A172 (cell line): Measurements from ENCODE around the gene PLOD3. TPM values are rescaled to one million over a fixed set of nuclear protein-coding genes. Genes with fewer than 3 reads are reported as not detected.
A peak's percentile ranks its signal among the peaks of the same experiment; 100 is the strongest.
"Not testable (repeated sequence)": the region's sequence is repeated elsewhere in the genome, so short reads cannot be mapped to it uniquely, and the experiment has no call there.

Experiments
- DNase-seq: peaks from one replicate; pipeline ENCODE4 v3.0.0-alpha.2; 2015; ENCODE audit warnings: low spot score
- total RNA-seq: library from RNA; depleted of rRNA; stranded (reverse); fragments of >200 nt; shearing (Covaris generic); gene quantifications from 2 replicates; pipeline ENCODE4 v1.2.3, GENCODE V29; 2014; rRNA removed

The PLOD3 gene
- total RNA-seq, result 93.9 and 105 TPM in 2 replicates

DNA sequence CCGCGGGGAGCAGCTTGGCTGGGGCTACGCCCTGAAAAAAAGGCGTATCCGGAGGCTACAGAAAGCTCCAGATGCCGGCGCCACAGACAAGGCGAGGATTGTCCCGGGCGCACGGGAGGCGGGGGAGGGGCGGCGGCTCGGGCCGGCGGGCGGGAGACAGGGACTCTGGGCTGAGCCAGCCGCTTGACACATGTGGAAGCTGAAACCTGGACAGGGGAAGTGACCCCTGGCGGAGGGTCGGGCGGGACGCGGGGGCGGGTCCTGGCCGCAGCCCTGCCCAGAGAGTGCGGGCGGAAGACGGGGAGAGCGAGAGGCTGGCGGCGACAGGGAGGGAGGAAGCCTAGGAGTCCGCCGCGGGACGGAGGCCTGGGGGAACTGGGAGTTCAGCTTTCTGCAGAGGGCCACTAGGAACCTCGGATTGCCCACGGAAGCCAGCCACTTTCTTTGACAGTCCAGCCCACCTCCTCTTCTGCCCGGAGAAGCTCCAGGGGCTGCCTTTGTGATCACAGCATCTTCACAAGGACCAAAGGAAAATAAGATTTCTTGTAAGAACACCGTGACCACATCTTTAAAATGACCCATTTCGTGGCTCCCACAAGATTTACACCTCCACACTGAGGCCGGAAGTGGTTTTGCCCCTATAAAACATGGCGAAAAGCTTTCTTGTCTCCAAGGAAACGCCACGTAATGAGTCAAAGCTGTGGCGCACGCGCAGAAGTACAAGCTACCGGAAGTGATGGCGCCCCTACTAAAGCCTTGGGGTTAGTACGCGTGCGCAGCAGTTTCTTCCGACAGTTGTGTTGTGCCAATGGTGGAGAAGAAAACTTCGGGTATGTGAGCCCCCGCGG, at the start of gene PLOD3, which contains the start of gene ZNHIT1:
Gene PLOD3 (minus strand): TSS at position 194 of the 848 bp plus-strand sequence. CDS start 307 bp downstream, outside the sequence.
Gene ZNHIT1 (plus strand): TSS at position 778 of the 848 bp plus-strand sequence. CDS start 31 bp downstream, at position 809.
- peak; percentile 99 for DNase-seq

DNA sequence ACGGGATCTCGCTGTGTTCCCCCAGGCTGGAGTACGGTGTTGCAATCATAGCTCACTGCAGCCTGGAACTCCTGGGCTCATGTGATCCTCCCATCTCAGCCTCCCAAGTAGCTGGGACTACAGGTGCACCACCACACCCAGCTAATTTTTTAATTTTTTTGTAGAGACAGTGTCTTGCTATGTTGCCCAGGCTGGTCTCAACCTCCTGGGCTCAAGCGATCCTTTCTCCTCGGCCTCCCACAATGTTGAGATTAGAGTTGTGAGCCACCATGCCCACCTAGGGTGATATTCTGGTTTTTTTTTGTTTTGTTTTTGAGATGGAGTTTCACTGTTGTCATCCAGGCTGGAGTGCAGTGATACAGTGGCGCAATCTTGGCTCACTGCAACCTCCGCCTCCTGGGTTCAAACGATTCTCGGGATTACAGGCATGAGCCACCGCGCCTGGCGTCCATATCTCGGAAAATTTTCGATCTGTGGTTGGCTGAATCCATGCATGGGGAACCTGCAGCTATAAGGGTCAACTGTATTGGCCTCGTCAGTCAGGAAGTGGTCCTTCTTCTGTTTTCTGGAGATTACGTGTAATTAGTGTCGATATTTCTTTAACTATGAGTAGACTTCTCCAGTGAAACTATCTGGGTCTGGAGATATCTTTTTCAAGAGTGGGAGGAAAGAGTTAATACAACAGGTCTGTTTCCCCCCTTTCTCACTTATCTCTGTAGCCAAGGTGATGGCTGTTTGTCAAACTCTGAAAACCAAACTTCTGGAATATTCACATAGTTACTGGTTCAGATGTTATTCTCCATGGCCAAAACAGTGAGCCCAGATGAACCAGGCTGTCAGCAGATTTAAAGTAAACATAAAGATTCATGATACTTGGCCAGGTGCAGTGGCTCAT, 48.5 kb upstream of the PLOD3 start:
- no peak for DNase-seq

DNA sequence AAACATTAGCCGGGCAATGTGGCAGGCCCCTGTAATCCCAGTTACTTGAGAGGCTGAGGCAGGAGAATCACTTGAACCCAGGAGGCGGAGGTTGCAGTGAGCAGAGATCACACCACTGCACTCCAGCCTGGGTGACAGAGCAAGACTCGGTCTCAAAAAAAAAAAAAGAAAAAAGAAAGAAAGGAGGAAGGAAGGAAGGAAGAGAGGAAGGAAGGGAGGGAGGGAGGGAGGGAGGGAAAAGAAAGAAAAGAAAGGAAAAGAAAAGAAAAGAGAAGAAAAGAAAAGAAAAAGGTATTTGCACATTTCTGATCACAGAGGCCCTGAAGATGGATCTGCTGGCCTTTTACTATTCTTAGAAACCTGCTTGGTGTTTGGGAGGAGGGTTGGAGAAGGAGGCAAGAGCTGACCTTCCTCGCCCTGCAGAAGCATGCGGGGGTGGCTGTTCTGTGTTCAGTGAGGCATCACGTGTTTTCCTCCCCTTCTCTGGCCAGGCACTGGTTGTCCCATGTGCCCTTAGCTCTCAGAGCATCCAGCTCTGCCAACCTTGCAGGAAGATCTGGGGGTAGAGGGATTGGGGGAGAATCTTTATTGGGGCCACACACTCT, 46.8 kb upstream of the PLOD3 start:
- not testable (repeated sequence) for DNase-seq

GRCh38 chr7:101258243-101258731, 40.9 kb upstream of the PLOD3 start:
- no peak for DNase-seq

GRCh38 chr7:101255796-101256195, 38.4 kb upstream of the PLOD3 start:
- DNase-seq, result no peak

- not testable (repeated sequence) for DNase-seq
These were observed 35.8 kb upstream of the PLOD3 start for GRCh38 chr7:101253199-101253598.

DNA sequence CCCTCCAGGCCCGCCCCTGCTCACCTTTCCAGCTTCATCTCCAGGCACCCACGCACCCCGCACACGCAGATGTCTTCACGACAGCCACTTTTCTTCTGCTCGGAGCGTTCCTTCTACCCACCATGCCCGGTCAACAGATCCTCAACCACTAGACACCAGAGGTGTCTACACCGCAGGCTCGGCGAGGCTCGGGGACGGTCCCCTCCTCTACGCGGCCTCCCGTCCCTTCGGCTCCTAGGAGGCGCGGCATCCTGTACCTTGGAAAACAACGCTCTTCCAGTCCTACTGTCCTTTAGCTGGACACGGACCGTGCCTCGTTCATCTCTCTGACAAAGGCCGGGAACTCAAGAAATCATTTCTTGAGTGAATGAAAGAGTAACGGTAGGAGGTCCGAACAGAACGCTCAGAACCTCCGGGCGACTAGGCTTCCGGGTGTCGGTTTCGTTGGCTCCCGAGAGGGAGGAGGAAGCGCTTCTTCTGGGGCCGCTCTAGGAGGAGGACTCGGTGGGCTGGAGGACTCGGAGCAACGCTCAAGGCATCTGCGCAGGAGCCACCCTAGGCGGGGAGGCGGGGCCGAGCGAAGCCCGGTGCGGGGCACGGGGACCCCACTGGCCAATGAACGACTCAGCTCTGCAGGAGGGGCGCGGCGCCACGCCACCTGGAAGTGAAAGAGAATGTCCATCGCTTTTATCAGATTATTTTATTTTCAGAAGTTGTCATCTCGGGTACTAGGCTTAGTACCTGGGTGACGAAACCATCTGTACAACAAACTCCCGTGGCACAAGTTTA, 34.7 kb upstream of the PLOD3 start:
- DNase-seq, result peak; percentile 96

- DNase-seq, result no peak
These were observed 32.9 kb upstream of the PLOD3 start for GRCh38 chr7:101250324-101250723.

DNA sequence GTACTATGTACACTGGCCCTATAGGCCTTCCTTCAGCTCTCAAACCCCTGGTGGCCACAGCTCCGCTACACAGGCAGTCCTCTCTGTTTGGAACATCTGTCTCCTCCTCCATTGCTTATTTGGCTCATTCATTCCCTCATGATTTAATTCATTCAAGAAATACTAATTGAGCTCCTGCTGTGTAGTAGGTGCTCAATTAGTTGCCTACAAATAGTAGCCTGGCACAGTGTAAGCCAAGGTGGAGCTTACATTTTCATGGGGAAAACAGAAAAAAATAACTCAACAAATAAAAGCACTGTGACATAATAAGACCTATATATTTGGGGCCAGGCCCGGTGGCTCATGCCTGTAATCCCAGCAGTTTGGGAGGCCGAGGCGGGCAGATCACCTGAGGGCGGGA, 30.9 kb upstream of the PLOD3 start:
- no peak for DNase-seq

GRCh38 chr7:101245147-101245668, 27.8 kb upstream of the PLOD3 start:
- no peak for DNase-seq

GRCh38 chr7:101244375-101245146, 27.2 kb upstream of the PLOD3 start, which contains the start of gene FIS1:
TSS of gene FIS1 (minus strand) at chr7:101245081. CDS start at chr7:101245004, 77 bp downstream.
- peak; percentile 86 for DNase-seq

DNA sequence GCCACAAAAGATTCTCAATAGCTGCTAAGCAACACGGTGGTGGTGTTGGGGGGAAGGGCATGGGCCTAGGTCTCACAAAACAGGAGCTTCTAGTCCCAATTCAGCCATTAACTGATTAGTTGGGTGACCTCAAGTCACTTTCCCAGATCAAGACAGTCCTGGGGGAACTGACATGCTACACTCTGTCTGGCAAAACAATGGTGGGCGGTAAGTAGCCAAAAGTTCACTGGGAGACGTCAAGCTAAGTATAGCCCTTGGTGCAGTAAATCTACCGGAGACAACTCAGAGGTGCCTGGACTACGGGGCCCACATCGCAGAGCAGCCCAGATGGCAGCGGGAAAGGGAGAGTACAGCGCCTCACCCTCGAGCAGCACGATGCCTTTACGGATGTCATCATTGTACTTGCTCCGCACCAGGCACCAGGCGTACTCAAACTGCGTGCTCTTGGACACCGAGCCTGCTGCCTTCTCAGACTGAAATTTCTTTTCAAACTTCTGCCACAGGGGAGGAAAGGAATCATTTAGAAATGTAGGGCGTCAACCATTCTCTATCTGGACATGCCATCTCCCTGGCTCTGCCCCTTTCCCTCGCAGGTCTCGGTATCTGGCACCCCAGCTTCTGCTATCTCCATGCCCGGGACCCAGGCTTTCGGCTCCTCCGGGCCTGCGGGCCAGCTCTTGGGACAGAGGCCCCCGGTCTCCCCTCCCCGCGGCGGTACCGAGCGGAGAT, 26.4 kb upstream of the PLOD3 start:
- DNase-seq, result no peak

- DNase-seq, result no peak
These were observed 24.3 kb upstream of the PLOD3 start for GRCh38 chr7:101241443-101242349.

DNA sequence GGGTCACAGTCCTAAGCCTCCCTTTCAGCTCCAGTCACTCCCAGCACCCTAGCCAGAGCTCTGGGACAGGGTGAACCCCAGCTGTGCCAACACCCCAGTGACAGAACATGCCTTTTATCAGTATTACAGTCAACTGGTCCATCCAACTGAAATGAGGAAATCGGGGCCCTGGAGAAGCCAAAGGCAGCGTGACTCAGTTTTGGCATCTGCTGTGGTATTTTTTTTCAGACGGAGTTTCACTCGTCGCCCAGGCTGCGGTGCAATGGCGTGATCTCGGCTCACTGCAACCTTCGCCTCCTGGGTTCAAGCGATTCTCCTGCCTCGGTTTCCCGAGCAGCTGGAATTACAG, 23.6 kb upstream of the PLOD3 start:
- no peak for DNase-seq

DNA sequence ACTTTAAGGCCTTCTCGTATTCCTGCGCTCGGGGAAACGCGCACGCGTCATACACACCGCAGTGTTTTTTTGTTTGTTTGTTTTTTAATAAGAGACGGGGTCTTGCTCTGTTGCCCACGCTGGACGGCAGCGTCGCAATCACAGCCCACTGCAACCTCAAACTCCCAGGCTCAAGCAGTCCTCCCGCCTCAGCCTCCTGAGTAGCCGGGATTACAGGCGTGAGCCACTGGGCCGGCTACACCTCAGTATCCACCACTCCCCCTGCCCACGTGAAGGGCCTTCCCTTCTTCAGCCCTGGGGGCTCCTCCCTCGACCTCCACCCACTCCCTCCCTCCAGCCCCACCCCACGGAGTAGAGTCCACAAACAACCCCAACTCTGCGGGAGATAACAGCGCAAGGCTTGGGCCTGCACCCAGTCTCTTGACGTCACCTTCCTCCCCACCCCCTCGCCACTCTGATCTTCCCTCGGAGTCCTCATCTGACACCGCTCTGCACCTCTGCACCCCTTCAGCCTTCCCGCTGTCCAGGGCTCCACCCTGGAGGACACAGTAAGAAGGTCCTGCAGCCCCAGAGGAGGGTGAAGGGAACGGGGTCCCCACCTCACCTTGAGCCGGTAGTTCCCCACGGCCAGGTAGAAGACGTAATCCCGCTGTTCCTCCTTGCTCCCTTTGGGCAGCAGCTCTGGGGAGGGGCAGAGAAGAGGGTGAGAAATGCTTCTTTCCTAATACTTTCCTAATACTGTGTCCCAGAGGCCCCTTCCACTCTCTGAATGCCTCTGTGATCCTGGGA, 23.0 kb upstream of the PLOD3 start:
- no peak for DNase-seq

GRCh38 chr7:101239951-101240220, 22.5 kb upstream of the PLOD3 start:
- no peak for DNase-seq

- no peak for DNase-seq
These were observed 22.0 kb upstream of the PLOD3 start for GRCh38 chr7:101239191-101239950.
